SK-N-SH (cell line): ENCODE results near the gene IFI16. TPM values are rescaled to one million over a fixed set of nuclear protein-coding genes. Genes with fewer than 3 reads are reported as not detected.
A peak's percentile ranks its signal among the peaks of the same experiment; 100 is the strongest.

Experiments
- CTCF ChIA-PET: fragments of 300-600, 350-600 bp; formaldehyde crosslinking; extraction: SDS; loops from one replicate; lab custom pipeline; 2021; lab: Yijun Ruan, JAX
- POLR2A ChIA-PET: fragments of 350-600 bp; sonication (Branson Sonifier 250); formaldehyde crosslinking; extraction: SDS; loops from one replicate; lab custom pipeline; 2020; ENCODE audit warnings: antibody characterized with exemption, inconsistent platforms; lab: Yijun Ruan, JAX
- DNase-seq: peaks from one replicate; pipeline ENCODE4 v3.0.0; 2012
- H2AFZ ChIP-seq: fragments of 200-600 bp; sonication (generic); 2 replicates; pipeline ENCODE4 v1.8.1; 2016; ENCODE audit warnings: antibody characterized with exemption, mild to moderate bottlenecking, low read depth
- H3F3A ChIP-seq: fragments of 200-600 bp; sonication (generic); replicated peaks from 2 replicates; pipeline ENCODE3; 2016; ENCODE audit warnings: antibody characterized with exemption, mild to moderate bottlenecking; ENCODE audit not compliant: insufficient read depth
- H3K27ac ChIP-seq, 2 experiments: fragments of 200-500 bp in 1 of 2; fragments of 200-600 bp in 1 of 2; sonication (Bioruptor generic) in 1 of 2; sonication (generic), shearing (Covaris generic) in 1 of 2; 2 replicates each; pipeline versions ENCODE4 v1.5.1 to v1.6.1; 2014 to 2016; ENCODE audit warnings: low read depth in 2 of 2, inconsistent platforms in 1 of 2, low read length in 1 of 2, mild to moderate bottlenecking in 1 of 2, mixed read lengths in 1 of 2
- H3K27me3 ChIP-seq: fragments of 200-600 bp; sonication (generic), shearing (Covaris generic); 2 replicates; pipeline ENCODE4 v1.6.1; 2016; ENCODE audit warnings: mixed run types; ENCODE audit not compliant: insufficient read depth
- H3K36me3 ChIP-seq, 2 experiments: fragments of 200-500 bp in 1 of 2; fragments of 200-600 bp in 1 of 2; sonication (Bioruptor generic) in 1 of 2; sonication (generic) in 1 of 2; replicated peaks in 1 of 2; 2 replicates each; pipeline versions ENCODE3 to v1.5.1; 2014 to 2016; ENCODE audit warnings: low read length in 1 of 2, mild to moderate bottlenecking in 1 of 2; ENCODE audit not compliant: insufficient read depth in 2 of 2, control insufficient read depth in 1 of 2
- H3K4me1 ChIP-seq, 2 experiments: fragments of 200-500 bp in 1 of 2; fragments of 200-600 bp in 1 of 2; sonication (Bioruptor generic) in 1 of 2; sonication (generic), shearing (Covaris generic) in 1 of 2; 2 replicates each; pipeline versions ENCODE4 v1.5.1 to v1.6.1; 2014 to 2016; ENCODE audit warnings: low read depth in 1 of 2, low read length in 1 of 2, mixed run types in 1 of 2; ENCODE audit not compliant: insufficient read depth in 2 of 2, control insufficient read depth in 1 of 2
- H3K4me2 ChIP-seq: fragments of 200-600 bp; sonication (generic), shearing (Covaris generic); 2 replicates; pipeline ENCODE4 v1.6.1; 2017; ENCODE audit warnings: mixed run types
- H3K4me3 ChIP-seq, 2 experiments: fragments of 200-500 bp in 1 of 2; fragments of 200-600 bp in 1 of 2; sonication (Bioruptor generic) in 1 of 2; sonication (generic), shearing (Covaris generic) in 1 of 2; 2 replicates each; pipeline versions ENCODE4 v1.5.1 to v1.8.1; 2014 to 2016; ENCODE audit warnings: low read depth in 2 of 2, inconsistent platforms in 1 of 2, low read length in 1 of 2, mild to moderate bottlenecking in 1 of 2, mixed read lengths in 1 of 2, moderate library complexity in 1 of 2
- H3K79me2 ChIP-seq: fragments of 200-600 bp; sonication (generic); 2 replicates; pipeline ENCODE4 v1.8.1; 2017; ENCODE audit warnings: mild to moderate bottlenecking; ENCODE audit not compliant: insufficient read depth
- H3K9ac ChIP-seq: fragments of 200-600 bp; sonication (generic); 2 replicates; pipeline ENCODE4 v1.6.1; 2017; ENCODE audit warnings: mixed run types
- H3K9me2 ChIP-seq: fragments of 200-600 bp; sonication (generic); 2 replicates; pipeline ENCODE4 v1.6.1; 2017; ENCODE audit warnings: mixed run types
- H3K9me3 ChIP-seq: fragments of 200-600 bp; sonication (generic); 2 replicates; pipeline ENCODE4 v1.6.1; 2017; ENCODE audit warnings: mixed run types, mild to moderate bottlenecking, moderate library complexity
- H4K20me1 ChIP-seq: fragments of 200-600 bp; sonication (generic); 2 replicates; pipeline ENCODE4 v1.6.1; 2017; ENCODE audit warnings: mild to moderate bottlenecking, mixed run types; ENCODE audit not compliant: insufficient read depth
- CHD2 ChIP-seq: fragments of 150-350 bp; IDR thresholded peaks from 2 replicates; pipeline ENCODE4 v1.6.1; 2018; ENCODE audit warnings: low read length; ENCODE audit not compliant: partially characterized antibody
- EP300 ChIP-seq, 2 experiments: IDR thresholded peaks; 2 replicates each; pipeline versions ENCODE4 v1.4.0 to v1.6.1; 2012; ENCODE audit warnings: borderline replicate concordance in 1 of 2, low read depth in 1 of 2, low read length in 1 of 2
- EZH2phosphoT487 ChIP-seq: fragments of 200-600 bp; sonication (generic); IDR thresholded peaks from 2 replicates; pipeline ENCODE4 v1.6.1; 2017; ENCODE audit warnings: low read depth, mixed run types, mild to moderate bottlenecking, antibody characterized with exemption, moderate library complexity, borderline replicate concordance
- FOSL2 ChIP-seq: IDR thresholded peaks from 2 replicates; pipeline ENCODE4 v1.4.0; 2012; ENCODE audit warnings: low read depth, mild to moderate bottlenecking, moderate library complexity, borderline replicate concordance
- GABPA ChIP-seq: IDR thresholded peaks from 2 replicates; pipeline ENCODE4 v1.4.0; 2012; ENCODE audit warnings: low read depth, mild to moderate bottlenecking
- GATA2 ChIP-seq: sonication (generic); formaldehyde crosslinking; IDR thresholded peaks from 2 replicates; pipeline ENCODE4 v1.5.0; 2020; ENCODE audit warnings: mild to moderate bottlenecking, missing genetic modification reagents
- JUND ChIP-seq: IDR thresholded peaks from 2 replicates; pipeline ENCODE4 v1.4.0; 2012
- NFIC ChIP-seq: IDR thresholded peaks from 2 replicates; pipeline ENCODE4 v1.4.0; 2012; ENCODE audit warnings: borderline replicate concordance
- POLR2AphosphoS5 ChIP-seq: IDR thresholded peaks from 2 replicates; pipeline ENCODE4 v1.6.1; 2012; ENCODE audit warnings: low read depth, low read length
- RAD21 ChIP-seq: IDR thresholded peaks from 2 replicates; pipeline ENCODE4 v1.6.1; 2012; ENCODE audit warnings: mild to moderate bottlenecking, low read length
- RCOR1 ChIP-seq: fragments of 150-350 bp; IDR thresholded peaks from 2 replicates; pipeline ENCODE4 v1.6.1; 2017; ENCODE audit warnings: antibody characterized with exemption, low read length
- RXRA ChIP-seq: IDR thresholded peaks from 2 replicates; pipeline ENCODE4 v1.4.0; 2012; ENCODE audit warnings: low read depth, mild to moderate bottlenecking, borderline replicate concordance
- SIN3A ChIP-seq: IDR thresholded peaks from 2 replicates; pipeline ENCODE4 v1.6.1; 2012; ENCODE audit warnings: low read depth, mild to moderate bottlenecking, low read length, moderate library complexity, borderline replicate concordance
- TAF1 ChIP-seq: IDR thresholded peaks from 2 replicates; pipeline ENCODE4 v1.6.1; 2012; ENCODE audit warnings: low read depth, mild to moderate bottlenecking, low read length, moderate library complexity, borderline replicate concordance
- TCF12 ChIP-seq: IDR thresholded peaks from 2 replicates; pipeline ENCODE4 v1.4.0; 2012
- TEAD4 ChIP-seq: IDR thresholded peaks from 2 replicates; pipeline ENCODE4 v1.4.0; 2012; ENCODE audit warnings: mild to moderate bottlenecking, borderline replicate concordance; ENCODE audit not compliant: insufficient read depth
- YY1 ChIP-seq: IDR thresholded peaks from 2 replicates; pipeline ENCODE4 v1.4.0; 2012; ENCODE audit warnings: low read depth, mild to moderate bottlenecking
- WGBS: methylation state at CpG from one replicate; pipeline ENCODE4 v1.1.6; 2017; ENCODE audit warnings: low lambda C conversion rate; 5-methylcytosine and 5-hydroxymethylcytosine counted together
- polyA plus RNA-seq, 3 experiments: library from polyadenylated mRNA; depleted of rRNA; stranded (reverse); fragments of >200 nt; gene quantifications; 2 replicates each; pipeline ENCODE4 v1.2.3, GENCODE V29; 2012
- TF ChIP-seq, protein P1 (sequence below): IDR thresholded peaks from 2 replicates; pipeline ENCODE4; 2012
- TF ChIP-seq, protein P2 (sequence below): IDR thresholded peaks from 2 replicates; pipeline ENCODE4 v1.6.1; 2012; ENCODE audit warnings: mild to moderate bottlenecking, low read depth, low read length, moderate library complexity
- TF ChIP-seq, protein P3 (sequence below): IDR thresholded peaks from 2 replicates; pipeline ENCODE4 v1.4.0; 2012; ENCODE audit warnings: low read depth, borderline replicate concordance
- TF ChIP-seq, protein P4 (sequence below): fragments of 150-350 bp; IDR thresholded peaks from 2 replicates; pipeline ENCODE4 v1.6.1; 2017; ENCODE audit warnings: antibody characterized with exemption, low read length, low read depth, borderline replicate concordance
- TF ChIP-seq, protein P5 (sequence below): IDR thresholded peaks from 2 replicates; pipeline ENCODE4 v1.4.0; 2012; ENCODE audit warnings: low read depth
- TF ChIP-seq, protein P6 (sequence below): fragments of 150-350 bp; IDR thresholded peaks from 2 replicates; pipeline ENCODE4 v1.6.1; 2016; ENCODE audit warnings: mild to moderate bottlenecking, low read depth, low read length

IFI16 gene
- polyA plus RNA-seq (2012; rRNA removed) = 56.1 and 72.4 TPM in 2 replicates
- 85.8 and 103 TPM in 2 replicates for polyA plus RNA-seq (2012; cell fraction: cytosol; rRNA removed)
- polyA plus RNA-seq (2012; cell fraction: nucleus; rRNA removed) = 29.4 and 57.0 TPM in 2 replicates

DNA sequence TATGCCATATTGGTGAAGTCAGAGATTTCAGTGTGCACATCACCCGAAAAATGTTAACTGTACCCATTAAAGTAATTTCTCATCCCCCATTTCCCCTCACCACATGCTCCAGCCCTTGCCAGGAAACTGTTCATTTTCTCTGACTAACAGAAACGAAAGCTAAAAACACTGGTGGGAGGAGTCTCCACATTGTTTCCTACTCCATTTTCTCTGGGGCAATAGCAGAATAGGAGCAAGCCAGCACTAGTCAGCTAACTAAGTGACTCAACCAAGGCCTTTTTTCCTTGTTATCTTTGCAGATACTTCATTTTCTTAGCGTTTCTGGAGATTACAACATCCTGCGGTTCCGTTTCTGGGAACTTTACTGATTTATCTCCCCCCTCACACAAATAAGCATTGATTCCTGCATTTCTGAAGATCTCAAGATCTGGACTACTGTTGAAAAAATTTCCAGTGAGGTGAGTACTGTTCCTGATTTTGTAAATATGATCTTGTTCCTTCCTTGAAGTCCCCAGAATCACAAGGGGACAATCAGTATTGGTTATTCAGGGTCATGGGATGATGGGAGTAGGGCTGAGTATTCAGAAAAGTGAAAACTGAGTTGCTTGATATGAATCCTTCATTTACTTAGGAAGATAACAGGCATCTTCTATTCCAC lies at the start of gene IFI16:
TSS of gene IFI16 (plus strand) at position 204 of the 658 bp plus-strand sequence. CDS start 4,774 bp downstream, outside the sequence.
- peak within 1 kb of the TSS; percentile 91 for H2AFZ ChIP-seq
- no peaks in the 10 kb centered on the region for H3K27me3 ChIP-seq
- CTCF ChIA-PET = interaction anchor here (1.2 kb wide), 1 partner anchor 11 kb away, joined by 3 read pairs; no protein-coding TSS in a partner anchor
- no peaks in the 10 kb centered on the region for H4K20me1 ChIP-seq
- peak within 1 kb of the TSS; percentile 88 for H3K9ac ChIP-seq
- H3K9me2 ChIP-seq = no peaks in the 10 kb centered on the region
- H3K79me2 ChIP-seq = peaks cover 47% of the 10 kb centered on the region
- peak within 1 kb of the TSS; percentile 82 for H3K4me2 ChIP-seq
- POLR2A ChIA-PET = no interaction called here
- no peak for DNase-seq
- H3K4me3 ChIP-seq = peak within 1 kb of the TSS; percentile 63 to 74
- H3K27ac ChIP-seq = peak within 1 kb of the TSS; percentile 95 to 97
- 3% methylated on average over 5 of the region's 5 CpGs for WGBS
- H3F3A ChIP-seq = peaks cover 29% of the 10 kb centered on the region
- H3K36me3 ChIP-seq = peaks cover 6 to 9% of the 10 kb centered on the region in 2 experiments
- H3K4me1 ChIP-seq = peaks cover 0 to 12% of the 10 kb centered on the region in 2 experiments; a peak in 3 of 4 replicates
- no peaks in the 10 kb centered on the region for H3K9me3 ChIP-seq
- peak; percentile 50 for TF ChIP-seq TCF12
- no peak for TF ChIP-seq RAD21
- TF ChIP-seq, protein P1, sequence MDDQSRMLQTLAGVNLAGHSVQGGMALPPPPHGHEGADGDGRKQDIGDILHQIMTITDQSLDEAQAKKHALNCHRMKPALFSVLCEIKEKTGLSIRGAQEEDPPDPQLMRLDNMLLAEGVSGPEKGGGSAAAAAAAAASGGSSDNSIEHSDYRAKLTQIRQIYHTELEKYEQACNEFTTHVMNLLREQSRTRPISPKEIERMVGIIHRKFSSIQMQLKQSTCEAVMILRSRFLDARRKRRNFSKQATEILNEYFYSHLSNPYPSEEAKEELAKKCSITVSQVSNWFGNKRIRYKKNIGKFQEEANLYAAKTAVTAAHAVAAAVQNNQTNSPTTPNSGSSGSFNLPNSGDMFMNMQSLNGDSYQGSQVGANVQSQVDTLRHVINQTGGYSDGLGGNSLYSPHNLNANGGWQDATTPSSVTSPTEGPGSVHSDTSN = peak; percentile 27
- TF ChIP-seq TEAD4 = no peak
- TF ChIP-seq RCOR1 = no peak
- TF ChIP-seq, protein P2, sequence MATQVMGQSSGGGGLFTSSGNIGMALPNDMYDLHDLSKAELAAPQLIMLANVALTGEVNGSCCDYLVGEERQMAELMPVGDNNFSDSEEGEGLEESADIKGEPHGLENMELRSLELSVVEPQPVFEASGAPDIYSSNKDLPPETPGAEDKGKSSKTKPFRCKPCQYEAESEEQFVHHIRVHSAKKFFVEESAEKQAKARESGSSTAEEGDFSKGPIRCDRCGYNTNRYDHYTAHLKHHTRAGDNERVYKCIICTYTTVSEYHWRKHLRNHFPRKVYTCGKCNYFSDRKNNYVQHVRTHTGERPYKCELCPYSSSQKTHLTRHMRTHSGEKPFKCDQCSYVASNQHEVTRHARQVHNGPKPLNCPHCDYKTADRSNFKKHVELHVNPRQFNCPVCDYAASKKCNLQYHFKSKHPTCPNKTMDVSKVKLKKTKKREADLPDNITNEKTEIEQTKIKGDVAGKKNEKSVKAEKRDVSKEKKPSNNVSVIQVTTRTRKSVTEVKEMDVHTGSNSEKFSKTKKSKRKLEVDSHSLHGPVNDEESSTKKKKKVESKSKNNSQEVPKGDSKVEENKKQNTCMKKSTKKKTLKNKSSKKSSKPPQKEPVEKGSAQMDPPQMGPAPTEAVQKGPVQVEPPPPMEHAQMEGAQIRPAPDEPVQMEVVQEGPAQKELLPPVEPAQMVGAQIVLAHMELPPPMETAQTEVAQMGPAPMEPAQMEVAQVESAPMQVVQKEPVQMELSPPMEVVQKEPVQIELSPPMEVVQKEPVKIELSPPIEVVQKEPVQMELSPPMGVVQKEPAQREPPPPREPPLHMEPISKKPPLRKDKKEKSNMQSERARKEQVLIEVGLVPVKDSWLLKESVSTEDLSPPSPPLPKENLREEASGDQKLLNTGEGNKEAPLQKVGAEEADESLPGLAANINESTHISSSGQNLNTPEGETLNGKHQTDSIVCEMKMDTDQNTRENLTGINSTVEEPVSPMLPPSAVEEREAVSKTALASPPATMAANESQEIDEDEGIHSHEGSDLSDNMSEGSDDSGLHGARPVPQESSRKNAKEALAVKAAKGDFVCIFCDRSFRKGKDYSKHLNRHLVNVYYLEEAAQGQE = no peak
- peak; percentile 41; the same call in 1 of the 2 replicates for TF ChIP-seq SIN3A
- peak; percentile 36; the same call in 1 of the 2 replicates for TF ChIP-seq JUND
- TF ChIP-seq, protein P3, sequence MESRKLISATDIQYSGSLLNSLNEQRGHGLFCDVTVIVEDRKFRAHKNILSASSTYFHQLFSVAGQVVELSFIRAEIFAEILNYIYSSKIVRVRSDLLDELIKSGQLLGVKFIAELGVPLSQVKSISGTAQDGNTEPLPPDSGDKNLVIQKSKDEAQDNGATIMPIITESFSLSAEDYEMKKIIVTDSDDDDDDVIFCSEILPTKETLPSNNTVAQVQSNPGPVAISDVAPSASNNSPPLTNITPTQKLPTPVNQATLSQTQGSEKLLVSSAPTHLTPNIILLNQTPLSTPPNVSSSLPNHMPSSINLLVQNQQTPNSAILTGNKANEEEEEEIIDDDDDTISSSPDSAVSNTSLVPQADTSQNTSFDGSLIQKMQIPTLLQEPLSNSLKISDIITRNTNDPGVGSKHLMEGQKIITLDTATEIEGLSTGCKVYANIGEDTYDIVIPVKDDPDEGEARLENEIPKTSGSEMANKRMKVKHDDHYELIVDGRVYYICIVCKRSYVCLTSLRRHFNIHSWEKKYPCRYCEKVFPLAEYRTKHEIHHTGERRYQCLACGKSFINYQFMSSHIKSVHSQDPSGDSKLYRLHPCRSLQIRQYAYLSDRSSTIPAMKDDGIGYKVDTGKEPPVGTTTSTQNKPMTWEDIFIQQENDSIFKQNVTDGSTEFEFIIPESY = no peak
- peak in 1 of 2 experiments; percentile 31; a peak in 1 of 4 replicates for TF ChIP-seq EP300 (IDR thresholded peaks at IDR 0.05; ENCODE audit: borderline replicate concordance in 1 of 2, low read depth in 1 of 2, low read length in 1 of 2)
- TF ChIP-seq, protein P4, sequence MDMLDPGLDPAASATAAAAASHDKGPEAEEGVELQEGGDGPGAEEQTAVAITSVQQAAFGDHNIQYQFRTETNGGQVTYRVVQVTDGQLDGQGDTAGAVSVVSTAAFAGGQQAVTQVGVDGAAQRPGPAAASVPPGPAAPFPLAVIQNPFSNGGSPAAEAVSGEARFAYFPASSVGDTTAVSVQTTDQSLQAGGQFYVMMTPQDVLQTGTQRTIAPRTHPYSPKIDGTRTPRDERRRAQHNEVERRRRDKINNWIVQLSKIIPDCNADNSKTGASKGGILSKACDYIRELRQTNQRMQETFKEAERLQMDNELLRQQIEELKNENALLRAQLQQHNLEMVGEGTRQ = no peak
- TF ChIP-seq CHD2 = no peak
- TF ChIP-seq, protein P5, sequence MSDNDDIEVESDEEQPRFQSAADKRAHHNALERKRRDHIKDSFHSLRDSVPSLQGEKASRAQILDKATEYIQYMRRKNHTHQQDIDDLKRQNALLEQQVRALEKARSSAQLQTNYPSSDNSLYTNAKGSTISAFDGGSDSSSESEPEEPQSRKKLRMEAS = peak; percentile 94
- TF ChIP-seq EZH2phosphoT487 = no peak
- TF ChIP-seq GABPA = 0 out of 2 replicates have a peak, but pooled peaks have one; percentile 9
- TF ChIP-seq, protein P6, sequence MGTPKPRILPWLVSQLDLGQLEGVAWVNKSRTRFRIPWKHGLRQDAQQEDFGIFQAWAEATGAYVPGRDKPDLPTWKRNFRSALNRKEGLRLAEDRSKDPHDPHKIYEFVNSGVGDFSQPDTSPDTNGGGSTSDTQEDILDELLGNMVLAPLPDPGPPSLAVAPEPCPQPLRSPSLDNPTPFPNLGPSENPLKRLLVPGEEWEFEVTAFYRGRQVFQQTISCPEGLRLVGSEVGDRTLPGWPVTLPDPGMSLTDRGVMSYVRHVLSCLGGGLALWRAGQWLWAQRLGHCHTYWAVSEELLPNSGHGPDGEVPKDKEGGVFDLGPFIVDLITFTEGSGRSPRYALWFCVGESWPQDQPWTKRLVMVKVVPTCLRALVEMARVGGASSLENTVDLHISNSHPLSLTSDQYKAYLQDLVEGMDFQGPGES = no peak
- TF ChIP-seq FOSL2 = peak; percentile 59; the same call in 1 of the 2 replicates
- TF ChIP-seq GATA2 (CRISPR knock-in tag) = no peak
- peak; percentile 91 for TF ChIP-seq POLR2AphosphoS5
- no peak; the same call in 1 of the 2 replicates for TF ChIP-seq NFIC
- TF ChIP-seq YY1 = peak; percentile 83; the same call in 1 of the 2 replicates
- no peak; the same call in 1 of the 2 replicates for TF ChIP-seq RXRA
- TF ChIP-seq TAF1 = peak; percentile 87
